Chondrocyte (in vitro differentiated cells): ENCODE measurements around the gene C15orf39. TPM values are rescaled to one million over a fixed set of nuclear protein-coding genes. Genes with fewer than 3 reads are reported as not detected.

Source experiments
- DNase-seq: peaks from one replicate; pipeline ENCODE4 v3.0.0; 2021; ENCODE audit warnings: mixed read lengths, low spot score
- H3K27ac Mint-ChIP-seq: one replicate; pipeline ENCODE4 v1.8.0; 2021; ENCODE audit warnings: mild to moderate bottlenecking, moderate library complexity, mixed read lengths; ENCODE audit not compliant: unreplicated experiment
- H3K27me3 Mint-ChIP-seq: 2 replicates; pipeline ENCODE4 v1.8.0; 2021; ENCODE audit warnings: low read depth, mixed read lengths
- H3K36me3 Mint-ChIP-seq: 2 replicates; pipeline ENCODE4 v1.8.0; 2021; ENCODE audit warnings: low read depth, mixed read lengths
- H3K4me1 Mint-ChIP-seq: 2 replicates; pipeline ENCODE4 v1.8.0; 2021; ENCODE audit warnings: low read depth, mild to moderate bottlenecking, mixed read lengths
- H3K4me3 Mint-ChIP-seq: one replicate; pipeline ENCODE4 v1.8.0; 2021; ENCODE audit warnings: mild to moderate bottlenecking, moderate library complexity, mixed read lengths; ENCODE audit not compliant: unreplicated experiment
- H3K9me3 Mint-ChIP-seq: 2 replicates; pipeline ENCODE4 v1.8.0; 2021; ENCODE audit warnings: low read depth, mixed read lengths
- CTCF ChIP-seq: fragments of 200-600 bp; sonication (generic); IDR thresholded peaks from 2 replicates; pipeline ENCODE4 v1.5.0; 2021; ENCODE audit warnings: antibody characterized with exemption, mild to moderate bottlenecking, moderate library complexity
- total RNA-seq: library from RNA; stranded (reverse); gene quantifications from 3 replicates; pipeline ENCODE4 v1.2.1, GENCODE V29; 2021

Gene C15orf39
- total RNA-seq, 1 donor from 2014 or later = 33.4 TPM

DNA sequence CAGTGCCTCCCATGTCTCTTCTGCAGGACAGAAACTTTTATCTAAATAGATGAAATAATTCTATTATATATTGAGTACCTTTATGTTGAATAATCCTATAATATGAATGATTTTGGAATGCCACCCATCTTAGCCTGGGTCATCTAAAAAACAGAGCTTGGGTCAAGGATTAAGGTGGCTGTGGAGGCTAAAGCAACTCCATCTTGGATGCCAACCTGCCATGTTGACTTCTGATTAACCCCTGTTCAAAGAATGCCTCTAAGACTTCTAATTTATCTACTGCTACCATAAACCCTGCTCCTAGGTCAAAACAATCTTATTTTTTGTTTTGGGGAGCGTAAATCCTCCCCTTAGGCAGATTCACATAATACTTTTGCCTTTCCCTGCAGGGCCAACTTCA is 31.5 kb upstream of the C15orf39 start:
- H3K4me3 Mint-ChIP-seq = no peak overlapping the region
- no peak overlapping the region for H3K27ac Mint-ChIP-seq
- H3K9me3 Mint-ChIP-seq = peaks cover 3% of the 10 kb centered on the region
- H3K36me3 Mint-ChIP-seq = peaks cover 3% of the 10 kb centered on the region
- no peaks in the 10 kb centered on the region for H3K27me3 Mint-ChIP-seq
- H3K4me1 Mint-ChIP-seq = peaks cover 27% of the 10 kb centered on the region
- TF ChIP-seq CTCF = no peak
- no peak for DNase-seq

GRCh38 chr15:75170711-75171341 is 30.9 kb upstream of the C15orf39 start:
- Mint-ChIP-seq H3K27me3 (no peaks in the 10 kb centered on the region), H3K27ac (peak overlapping the region; percentile 70), H3K9me3 (peaks cover 3% of the 10 kb centered on the region), H3K4me3 (no peak overlapping the region), H3K36me3 (peaks cover 3% of the 10 kb centered on the region), H3K4me1 (peaks cover 33% of the 10 kb centered on the region)
- no peak for DNase-seq
- no peak for TF ChIP-seq CTCF

- Mint-ChIP-seq H3K9me3 (peaks cover 2% of the 10 kb centered on the region), H3K4me1 (peaks cover 38% of the 10 kb centered on the region), H3K27ac (peak overlapping the region; percentile 70), H3K4me3 (no peak overlapping the region), H3K36me3 (peaks cover 2% of the 10 kb centered on the region), H3K27me3 (no peaks in the 10 kb centered on the region)
- TF ChIP-seq CTCF = no peak
- DNase-seq = no peak
Measured at GRCh38 chr15:75171408-75171807, 30.3 kb upstream of the C15orf39 start.

GRCh38 chr15:75172284-75172820 is 29.3 kb upstream of the C15orf39 start:
- H3K9me3 Mint-ChIP-seq = no peaks in the 10 kb centered on the region

DNA sequence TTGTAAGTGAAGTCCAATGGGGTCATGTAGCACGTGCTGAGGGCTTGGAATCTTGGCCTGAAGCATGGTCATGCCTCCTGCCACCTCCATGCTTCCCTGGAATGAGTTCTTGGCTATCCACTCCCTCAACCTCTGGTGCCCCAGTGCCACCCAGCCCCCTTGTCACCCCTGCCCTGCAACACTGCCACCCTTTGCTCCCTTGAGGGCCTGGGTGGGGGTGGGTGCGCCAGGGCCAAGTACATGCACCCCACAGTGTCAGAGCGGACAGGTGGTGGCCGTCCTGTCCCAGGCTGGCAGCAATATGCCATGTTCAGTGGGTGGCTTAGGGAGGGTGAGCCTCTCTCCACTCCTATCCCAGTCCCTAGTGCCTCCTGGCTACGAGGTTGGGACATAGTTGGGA is 27.6 kb upstream of the C15orf39 start:
- peaks cover 7% of the 10 kb centered on the region for H3K27me3 Mint-ChIP-seq
- H3K27ac Mint-ChIP-seq = no peak overlapping the region
- peaks cover 48% of the 10 kb centered on the region for H3K4me1 Mint-ChIP-seq
- H3K4me3 Mint-ChIP-seq = no peak overlapping the region
- no peaks in the 10 kb centered on the region for H3K9me3 Mint-ChIP-seq
- peaks cover 2% of the 10 kb centered on the region for H3K36me3 Mint-ChIP-seq
- TF ChIP-seq CTCF = no peak
- DNase-seq = no peak

More at GRCh38 chr15:75172284-75172820, 29.3 kb upstream of the C15orf39 start:
- Mint-ChIP-seq H3K4me3 (no peak overlapping the region), H3K27me3 (peaks cover 4% of the 10 kb centered on the region), H3K4me1 (peaks cover 43% of the 10 kb centered on the region), H3K36me3 (peaks cover 1% of the 10 kb centered on the region), H3K27ac (no peak overlapping the region)
- no peak for DNase-seq
- no peak for TF ChIP-seq CTCF
